Lower leg skin (tissue), 3 donors: ENCODE data around the gene ESAM.

ENCODE experiments used
- CTCF ChIP-seq, 3 donors: fragments of 450-650 bp; IDR thresholded peaks; one replicate each; pipeline ENCODE4 v1.5.1; 2016; ENCODE audit warnings: antibody characterized with exemption in 3 of 3, mild to moderate bottlenecking in 3 of 3, moderate library complexity in 2 of 3
- POLR2A ChIP-seq, 2 donors: fragments of 450-650 bp; IDR thresholded peaks; one replicate each; pipeline ENCODE4 v1.6.1; 2016 to 2017; ENCODE audit warnings: antibody characterized with exemption in 2 of 2, mild to moderate bottlenecking in 1 of 2, moderate library complexity in 1 of 2

- TF ChIP-seq CTCF (IDR thresholded peaks at IDR 0.05) (no peak), POLR2A (IDR thresholded peaks at IDR 0.05) (no peak)
These were observed 29.7 kb upstream of the ESAM start for GRCh38 chr11:124791626-124792341.
